PFSK-1 (cell line): Measurements from ENCODE around the gene ANKHD1.

Experiments used
- POLR2AphosphoS5 ChIP-seq: IDR thresholded peaks from 2 replicates; pipeline ENCODE4 v1.6.1; 2012; ENCODE audit warnings: low read depth, mild to moderate bottlenecking, control low read depth, low read length, moderate library complexity
- TAF1 ChIP-seq: IDR thresholded peaks from 2 replicates; pipeline ENCODE4 v1.6.1; 2012; ENCODE audit warnings: low read length, control low read depth, borderline replicate concordance; ENCODE audit not compliant: insufficient read depth

DNA sequence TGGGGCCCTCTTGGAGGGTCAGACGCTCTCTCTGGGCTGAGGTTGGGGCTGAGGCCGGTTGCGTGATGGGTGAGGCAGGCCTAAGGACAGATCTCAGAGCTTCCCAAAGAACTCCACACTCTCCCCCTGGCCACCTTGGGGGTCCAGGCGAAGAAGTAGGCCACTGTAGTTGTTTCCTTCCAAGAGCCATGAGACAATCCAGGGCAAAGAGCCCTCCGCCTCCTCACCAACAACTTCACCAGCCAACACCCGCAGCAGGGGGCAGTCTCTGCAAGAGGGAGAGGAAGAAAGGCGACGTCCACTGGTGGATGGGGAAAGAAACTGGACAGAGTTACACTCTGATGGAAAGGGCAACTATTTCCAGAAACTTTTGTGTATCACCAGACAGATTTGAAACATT, 173.7 kb downstream of the ANKHD1 start:
- TF ChIP-seq POLR2AphosphoS5 (no peak), TAF1 (no peak)
